HS-5 (cell line): ENCODE data around the gene GAB2.

Experiments
- DNase-seq: peaks from one replicate; pipeline ENCODE4 v3.0.0-alpha.2; 2012; ENCODE audit warnings: low read depth

GAB2 gene

GRCh38 chr11:78400116-78400515 lies 17.5 kb downstream of the GAB2 start:
- DNase-seq, result no peak

- no peak for DNase-seq
Observed at GRCh38 chr11:78399136-78399535, 18.5 kb downstream of the GAB2 start.

DNA sequence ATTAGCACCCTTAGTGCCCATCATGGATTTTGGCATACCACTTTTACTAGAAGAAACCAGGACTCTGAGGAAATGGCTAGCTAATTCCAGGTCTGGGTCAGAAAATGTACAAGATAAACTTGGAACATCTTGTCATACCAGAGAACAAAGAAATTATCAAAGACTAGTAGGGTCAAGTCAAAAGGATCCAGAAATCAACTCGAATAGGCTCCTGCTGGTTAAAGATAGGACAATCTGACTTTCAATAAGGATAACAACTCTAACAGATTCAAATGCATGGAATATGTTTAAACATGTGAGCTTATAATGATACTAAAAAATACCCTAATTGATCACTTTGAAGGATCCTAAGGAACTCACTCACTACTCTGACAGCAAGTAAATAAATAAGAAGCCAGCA lies 18.9 kb downstream of the GAB2 start:
- DNase-seq, result no peak

DNA sequence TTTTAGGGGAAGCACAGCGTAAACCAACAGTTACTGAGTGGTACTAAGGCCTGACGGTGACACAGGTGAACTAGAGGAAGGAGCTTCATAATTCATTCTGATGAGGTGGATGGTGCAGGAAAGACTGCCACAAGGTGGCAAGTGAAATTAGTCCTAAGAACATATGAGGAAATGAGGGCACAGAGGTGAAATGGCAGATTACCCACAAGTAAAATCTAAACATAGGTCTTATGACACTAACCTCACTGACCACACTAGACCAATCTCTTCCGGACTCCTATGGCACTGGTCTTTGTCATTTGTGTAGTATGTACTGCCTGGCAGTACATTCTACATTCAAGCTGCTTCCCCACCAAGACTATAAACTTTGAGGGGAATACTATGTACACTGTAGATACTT lies 20.2 kb downstream of the GAB2 start:
- DNase-seq, result no peak

GRCh38 chr11:78395597-78395996 lies 22.0 kb downstream of the GAB2 start:
- DNase-seq, result no peak

- DNase-seq, result no peak
Observed at GRCh38 chr11:78392854-78393253, 24.8 kb downstream of the GAB2 start.

- DNase-seq, result no peak
Observed at GRCh38 chr11:78391424-78391823, 26.2 kb downstream of the GAB2 start.

DNA sequence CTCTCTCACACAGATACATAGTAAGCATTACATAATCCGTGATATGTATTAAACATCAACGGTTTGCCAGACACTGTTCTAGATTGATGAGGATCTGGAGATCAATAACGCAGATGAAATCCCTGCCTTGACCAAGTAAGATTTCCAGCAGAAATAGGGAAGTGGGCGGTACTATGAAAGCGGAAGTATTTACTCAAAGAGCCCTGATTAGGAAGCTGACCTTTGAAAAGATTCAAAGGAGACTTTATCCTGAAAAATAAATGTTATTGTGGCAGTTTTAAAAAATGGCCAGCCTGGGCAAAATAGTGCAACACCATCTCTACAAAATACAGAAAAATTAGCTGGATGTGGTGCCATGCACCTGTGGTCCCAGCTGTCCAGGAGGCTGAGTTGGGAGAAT lies 26.8 kb downstream of the GAB2 start:
- DNase-seq, result no peak

DNA sequence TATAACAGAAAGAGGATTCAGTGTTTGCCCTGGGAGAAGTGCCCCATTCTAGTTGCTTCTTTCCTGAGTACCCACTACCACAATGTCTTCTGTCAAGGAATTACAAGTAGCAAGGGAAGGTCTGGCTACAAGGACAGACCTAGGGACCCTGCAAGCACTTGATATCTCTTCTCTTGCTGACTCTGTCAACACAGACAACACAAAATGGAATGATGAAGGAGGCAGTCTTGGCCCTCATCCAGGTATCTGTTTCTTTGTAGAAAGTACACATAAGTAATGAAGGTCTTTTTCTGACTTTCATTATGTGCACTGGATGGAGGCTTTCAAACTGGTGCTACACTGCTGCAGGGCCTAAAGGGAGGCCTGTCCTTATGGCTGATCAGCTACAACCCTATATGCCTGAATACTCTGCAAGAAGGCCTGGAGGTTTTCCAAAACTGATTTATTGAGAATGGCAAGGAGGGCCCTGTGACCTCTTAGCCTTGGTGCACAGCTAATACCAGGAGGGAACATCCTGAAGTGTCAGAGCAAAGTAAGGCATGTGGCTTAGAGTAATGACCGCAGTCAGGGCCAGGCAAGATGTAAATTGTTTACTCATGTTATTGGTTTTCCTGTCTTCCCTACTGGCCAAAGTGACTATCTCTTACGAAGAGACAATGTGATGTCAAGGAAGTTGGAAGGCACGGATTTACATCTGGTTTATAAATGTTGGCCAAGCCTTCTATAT lies 31.2 kb downstream of the GAB2 start:
- DNase-seq, result no peak

GRCh38 chr11:78385205-78385604 lies 32.4 kb downstream of the GAB2 start:
- DNase-seq, result no peak

GRCh38 chr11:78384231-78384630 lies 33.4 kb downstream of the GAB2 start:
- no peak for DNase-seq

DNA sequence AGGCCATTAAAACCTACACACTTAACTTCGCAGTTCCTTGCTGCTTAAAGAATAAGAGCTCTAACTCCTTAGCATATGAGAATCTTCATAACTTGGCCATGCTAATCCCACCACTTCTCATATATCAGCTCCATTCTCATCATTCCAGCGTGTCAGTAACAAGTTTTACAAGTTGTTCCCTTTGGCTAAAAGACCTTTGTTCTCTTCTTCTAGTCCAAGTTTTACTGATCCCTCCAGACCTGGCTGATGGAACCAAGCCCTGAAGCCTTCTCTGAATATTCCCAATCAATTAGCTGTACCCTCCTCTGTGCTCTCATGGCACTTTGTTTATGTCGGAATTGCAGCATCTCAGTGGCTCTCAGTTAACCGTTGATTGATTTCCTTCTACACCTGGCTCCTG lies 35.8 kb downstream of the GAB2 start:
- no peak for DNase-seq

DNA sequence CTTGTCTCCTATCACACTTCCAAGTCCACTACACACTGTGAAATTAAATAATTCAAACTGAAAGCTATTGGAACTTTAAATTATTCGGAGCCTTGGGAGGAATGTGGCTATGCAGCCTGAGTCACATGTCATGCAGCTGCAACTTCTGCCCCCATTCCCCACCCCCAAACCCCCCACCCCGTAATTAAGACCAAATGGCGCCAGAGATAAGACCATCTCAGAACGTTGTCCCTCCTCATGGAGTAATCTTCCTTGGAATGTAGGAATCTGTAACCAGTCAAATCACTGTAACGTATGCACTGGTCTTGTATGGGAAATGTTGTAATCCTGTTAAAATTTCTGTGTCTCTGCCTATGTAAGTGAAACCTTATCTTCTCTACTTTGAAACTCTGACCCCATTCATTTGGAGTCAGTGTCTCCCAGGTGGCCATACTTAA lies 37.0 kb downstream of the GAB2 start:
- peak; percentile 25 for DNase-seq

GRCh38 chr11:78379039-78379670 lies 38.5 kb downstream of the GAB2 start:
- DNase-seq, result no peak

GRCh38 chr11:78377625-78378418 lies 39.8 kb downstream of the GAB2 start:
- no peak for DNase-seq

DNA sequence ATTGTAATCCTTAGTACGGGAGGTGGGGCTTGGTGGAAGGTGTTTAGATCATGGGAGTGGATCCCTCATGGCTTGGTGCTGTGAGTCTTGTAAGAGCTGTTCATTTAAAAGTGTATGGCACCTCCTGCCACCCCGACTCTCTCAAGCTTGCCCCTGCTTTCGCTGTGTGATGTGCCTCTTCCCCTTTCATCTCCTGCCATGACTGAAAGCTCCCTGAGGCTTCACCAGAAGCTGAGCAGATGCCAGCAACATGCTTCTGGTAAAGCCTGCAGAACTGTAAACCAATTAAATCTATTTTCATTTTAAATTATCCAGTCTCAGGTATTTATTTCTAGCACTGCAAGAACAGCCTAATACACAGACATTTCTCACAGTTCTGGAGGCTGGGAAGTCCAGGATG lies 40.8 kb downstream of the GAB2 start:
- no peak for DNase-seq

GRCh38 chr11:78374917-78375316 lies 42.7 kb downstream of the GAB2 start:
- DNase-seq, result no peak

DNA sequence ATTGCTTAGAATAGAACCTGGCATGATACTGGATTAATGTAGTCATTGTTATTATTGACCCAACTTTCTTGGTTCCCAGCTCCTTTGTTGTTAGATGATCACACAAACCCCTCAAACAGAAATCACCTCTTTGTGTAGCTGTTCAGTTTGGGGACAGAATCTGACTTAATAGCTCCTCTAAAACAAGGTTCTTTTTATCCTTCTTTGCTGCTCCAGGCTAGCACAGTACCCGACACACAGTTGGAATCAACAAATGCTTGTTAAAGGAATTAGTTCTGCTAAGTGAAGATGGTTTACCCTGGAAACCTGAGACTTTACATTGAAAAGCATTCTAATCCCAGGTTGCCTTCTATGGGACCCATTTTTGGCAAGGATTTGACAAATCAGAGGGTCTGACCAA lies 43.9 kb downstream of the GAB2 start:
- no peak for DNase-seq

- no peak for DNase-seq
Observed at GRCh38 chr11:78372114-78372768, 45.4 kb downstream of the GAB2 start.

- DNase-seq, result no peak
Observed at GRCh38 chr11:78371221-78371891, 46.3 kb downstream of the GAB2 start.

DNA sequence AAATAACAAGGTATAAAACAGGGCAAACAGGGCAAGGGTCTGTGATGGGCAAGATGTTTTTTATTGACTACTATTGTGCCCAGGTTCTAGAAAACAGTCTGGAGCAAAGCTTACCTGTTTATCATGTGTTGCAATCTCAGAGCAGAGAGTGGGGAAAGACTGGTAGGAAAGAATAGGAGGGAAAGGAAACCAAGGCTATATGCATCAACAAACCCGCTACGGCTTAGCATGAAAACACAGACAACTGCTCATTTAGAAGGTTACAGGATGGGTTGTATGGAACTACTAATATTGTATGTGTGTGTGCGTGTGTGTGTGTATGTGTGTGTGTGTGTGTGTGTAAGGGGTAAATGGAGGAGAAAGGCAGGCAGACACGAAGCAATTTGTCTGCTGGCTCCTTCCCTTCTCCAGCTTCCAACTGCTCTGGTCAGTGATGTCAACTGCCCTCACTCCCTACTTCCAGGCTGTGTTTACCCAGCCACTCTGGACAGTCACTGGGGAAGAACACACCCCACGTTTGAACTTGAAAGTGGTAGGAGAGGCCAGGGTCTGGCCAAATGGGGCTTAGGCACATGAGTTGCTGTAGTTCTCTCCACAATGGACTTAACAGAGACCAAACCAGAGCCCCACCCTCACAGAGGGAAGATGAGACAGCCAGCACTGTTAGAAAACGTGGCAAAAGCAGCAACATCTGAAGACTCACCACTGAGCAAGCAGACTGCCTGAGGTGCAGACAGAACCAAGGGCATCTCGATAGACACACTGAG lies 47.0 kb downstream of the GAB2 start:
- no peak for DNase-seq
